Parathyroid adenoma (tissue), 2 donors: Measurements from ENCODE around the gene GNAI2.

Experiments
- H2AFZ ChIP-seq: fragments of 300-600 bp; sonication (generic); one replicate; pipeline ENCODE4 v1.7.0; 2017; ENCODE audit warnings: antibody characterized with exemption, mild to moderate bottlenecking
- H3K27ac ChIP-seq: fragments of 300-600 bp; sonication (generic); one replicate; pipeline ENCODE4 v1.7.0; 2017
- H3K27me3 ChIP-seq: fragments of 300-600 bp; sonication (generic); one replicate; pipeline ENCODE4 v1.7.0; 2017; ENCODE audit warnings: low read length; ENCODE audit not compliant: control insufficient read depth, insufficient read depth
- H3K36me3 ChIP-seq: fragments of 300-600 bp; sonication (generic); one replicate; pipeline ENCODE4 v1.7.0; 2017; ENCODE audit warnings: low read length; ENCODE audit not compliant: control insufficient read depth, insufficient read depth
- H3K4me1 ChIP-seq: fragments of 300-600 bp; sonication (generic); one replicate; pipeline ENCODE4 v1.7.0; 2017; ENCODE audit warnings: control low read depth
- H3K4me2 ChIP-seq: fragments of 300-600 bp; sonication (generic); one replicate; pipeline ENCODE4 v1.7.0; 2017; ENCODE audit warnings: low read length
- H3K4me3 ChIP-seq: fragments of 300-600 bp; sonication (generic); one replicate; pipeline ENCODE4 v1.7.0; 2017; ENCODE audit warnings: low read depth, low read length
- H3K79me2 ChIP-seq: fragments of 300-600 bp; sonication (generic); one replicate; pipeline ENCODE4 v1.7.0; 2017; ENCODE audit warnings: control low read depth
- H3K9ac ChIP-seq: fragments of 300-600 bp; sonication (generic); one replicate; pipeline ENCODE4 v1.7.0; 2017; ENCODE audit warnings: mild to moderate bottlenecking
- H3K9me3 ChIP-seq: fragments of 300-600 bp; sonication (generic); one replicate; pipeline ENCODE4 v1.7.0; 2017; ENCODE audit warnings: low read length; ENCODE audit not compliant: control insufficient read depth
- TF ChIP-seq, protein P1 (sequence below): fragments of 300-600 bp; sonication (generic); IDR thresholded peaks from one replicate; pipeline ENCODE4 v1.7.0; 2017; ENCODE audit warnings: antibody characterized with exemption, mild to moderate bottlenecking
- donor health status: primary hyperparathyroidism.

GNAI2 gene

DNA sequence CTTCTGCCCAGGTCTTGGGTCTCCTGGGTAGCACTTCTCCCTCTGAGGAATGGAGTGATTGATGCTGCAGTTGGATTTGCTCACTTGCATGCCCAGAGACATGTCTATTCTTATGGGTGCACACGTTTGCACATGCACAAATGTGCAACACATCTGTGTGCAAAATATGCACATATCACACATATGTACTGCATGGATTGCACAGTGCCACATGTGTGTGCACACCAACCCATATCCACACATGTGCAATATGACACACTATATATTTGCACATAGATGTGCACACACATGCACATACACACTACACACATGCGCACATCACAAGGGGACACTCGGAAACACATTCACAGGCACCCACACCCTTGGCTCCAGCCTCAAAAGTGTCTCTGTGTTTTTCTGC lies 32.3 kb downstream of the GNAI2 start:
- H3K9me3 ChIP-seq = no peaks in the 10 kb centered on the region

GRCh38 chr3:50268703-50269451 lies 32.9 kb downstream of the GNAI2 start, which contains the start of gene SEMA3B:
Gene SEMA3B (plus strand): TSS chr3:50269147. CDS start chr3:50269241, 94 bp downstream.
- H3K4me3 ChIP-seq = peak within 1 kb of the TSS; percentile 38
- H3K4me2 ChIP-seq = peak within 1 kb of the TSS; percentile 63
- H3K27ac ChIP-seq = peak within 1 kb of the TSS; percentile 98
- H3K79me2 ChIP-seq = peaks cover 8% of the 10 kb centered on the region
- no peaks in the 10 kb centered on the region for H3K27me3 ChIP-seq
- peak within 1 kb of the TSS; percentile 41 for H2AFZ ChIP-seq
- TF ChIP-seq, protein P1, sequence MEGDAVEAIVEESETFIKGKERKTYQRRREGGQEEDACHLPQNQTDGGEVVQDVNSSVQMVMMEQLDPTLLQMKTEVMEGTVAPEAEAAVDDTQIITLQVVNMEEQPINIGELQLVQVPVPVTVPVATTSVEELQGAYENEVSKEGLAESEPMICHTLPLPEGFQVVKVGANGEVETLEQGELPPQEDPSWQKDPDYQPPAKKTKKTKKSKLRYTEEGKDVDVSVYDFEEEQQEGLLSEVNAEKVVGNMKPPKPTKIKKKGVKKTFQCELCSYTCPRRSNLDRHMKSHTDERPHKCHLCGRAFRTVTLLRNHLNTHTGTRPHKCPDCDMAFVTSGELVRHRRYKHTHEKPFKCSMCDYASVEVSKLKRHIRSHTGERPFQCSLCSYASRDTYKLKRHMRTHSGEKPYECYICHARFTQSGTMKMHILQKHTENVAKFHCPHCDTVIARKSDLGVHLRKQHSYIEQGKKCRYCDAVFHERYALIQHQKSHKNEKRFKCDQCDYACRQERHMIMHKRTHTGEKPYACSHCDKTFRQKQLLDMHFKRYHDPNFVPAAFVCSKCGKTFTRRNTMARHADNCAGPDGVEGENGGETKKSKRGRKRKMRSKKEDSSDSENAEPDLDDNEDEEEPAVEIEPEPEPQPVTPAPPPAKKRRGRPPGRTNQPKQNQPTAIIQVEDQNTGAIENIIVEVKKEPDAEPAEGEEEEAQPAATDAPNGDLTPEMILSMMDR = no peak
- H3K9me3 ChIP-seq = no peaks in the 10 kb centered on the region
- peaks cover 88% of the 10 kb centered on the region for H3K4me1 ChIP-seq
- H3K9ac ChIP-seq = peak within 1 kb of the TSS; percentile 35
- no peaks in the 10 kb centered on the region for H3K36me3 ChIP-seq

More for the DNA sequence above, 32.3 kb downstream of the GNAI2 start:
- H2AFZ ChIP-seq = no peak overlapping the region
- peak overlapping the region; percentile 98 for H3K27ac ChIP-seq
- no peak overlapping the region for H3K9ac ChIP-seq
- TF ChIP-seq, protein P1 = no peak
- no peak overlapping the region for H3K4me2 ChIP-seq
- H3K79me2 ChIP-seq = peaks cover 7% of the 10 kb centered on the region
- no peak overlapping the region for H3K4me3 ChIP-seq
- no peaks in the 10 kb centered on the region for H3K36me3 ChIP-seq
- H3K4me1 ChIP-seq = peaks cover 86% of the 10 kb centered on the region
- H3K27me3 ChIP-seq = no peaks in the 10 kb centered on the region

DNA sequence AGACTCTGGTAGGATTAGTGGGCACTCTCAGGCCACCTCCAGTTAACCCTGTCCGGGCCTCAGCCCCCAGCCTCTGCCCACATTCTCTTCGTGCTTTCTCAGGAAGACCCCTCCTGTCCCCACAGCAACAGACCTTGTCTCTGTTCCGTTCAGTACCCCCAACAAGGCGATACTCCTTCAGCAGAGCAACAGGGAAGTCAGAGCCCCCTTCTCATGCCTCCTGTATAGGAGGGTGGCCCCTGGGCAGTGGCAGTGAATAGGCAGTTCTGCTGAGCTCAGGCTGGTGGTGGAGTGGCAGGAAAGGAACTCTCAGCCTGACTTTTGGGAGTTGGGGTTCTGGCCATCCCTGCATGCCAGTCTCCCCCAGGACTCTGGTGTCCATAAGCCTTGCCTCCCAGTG lies 33.5 kb downstream of the GNAI2 start:
- H2AFZ ChIP-seq = peak overlapping the region; percentile 41
- TF ChIP-seq, protein P1 = no peak
- no peaks in the 10 kb centered on the region for H3K36me3 ChIP-seq
- H3K27me3 ChIP-seq = no peaks in the 10 kb centered on the region
- H3K9me3 ChIP-seq = no peaks in the 10 kb centered on the region
- H3K4me2 ChIP-seq = peak overlapping the region; percentile 63
- H3K9ac ChIP-seq = peak overlapping the region; percentile 35
- peak overlapping the region; percentile 38 for H3K4me3 ChIP-seq
- peaks cover 84% of the 10 kb centered on the region for H3K4me1 ChIP-seq
- peak overlapping the region; percentile 98 for H3K27ac ChIP-seq
- H3K79me2 ChIP-seq = peaks cover 10% of the 10 kb centered on the region

- peaks cover 10% of the 10 kb centered on the region for H3K79me2 ChIP-seq
- H3K36me3 ChIP-seq = no peaks in the 10 kb centered on the region
- no peaks in the 10 kb centered on the region for H3K27me3 ChIP-seq
- H3K4me1 ChIP-seq = peaks cover 81% of the 10 kb centered on the region
- no peaks in the 10 kb centered on the region for H3K9me3 ChIP-seq
- H3K4me2 ChIP-seq = peak overlapping the region; percentile 63
- H3K9ac ChIP-seq = no peak overlapping the region
- H3K27ac ChIP-seq = peak overlapping the region; percentile 98
- H2AFZ ChIP-seq = no peak overlapping the region
- TF ChIP-seq, protein P1 = no peak
- H3K4me3 ChIP-seq = no peak overlapping the region
These were observed 34.0 kb downstream of the GNAI2 start for GRCh38 chr3:50269977-50270413.
